Right lobe of liver (tissue), 6 donors: ENCODE results near the gene SPACA4. TPM values are rescaled to one million over a fixed set of nuclear protein-coding genes. Genes with fewer than 3 reads are reported as not detected.

Experiments
- ATAC-seq, 4 donors: fragments of 200-7000 bp; cut with Tn5 transposase; one replicate each; pipeline ENCODE4 v1.9.1; 2020; ENCODE audit warnings: mild to moderate bottlenecking in 4 of 4, moderate library complexity in 4 of 4
- DNase-seq, 3 donors: peaks; one replicate each; pipeline ENCODE4 v3.0.0-alpha.2; 2020
- H3K27ac ChIP-seq, 3 donors: fragments of 200-600 bp; one replicate each; pipeline ENCODE4 v1.8.0; 2022
- H3K27me3 ChIP-seq, 2 donors: fragments of 200-600 bp; one replicate each; pipeline ENCODE4 v1.8.0; 2022
- H3K36me3 ChIP-seq, 4 donors: fragments of 200-600 bp; sonication (generic) in 1 of 4; one replicate each; pipeline versions ENCODE4 v1.5.1 to v1.8.0; 2017 to 2022; ENCODE audit warnings: control low read depth in 1 of 4
- H3K4me1 ChIP-seq, 4 donors: fragments of 200-600 bp; sonication (generic) in 1 of 4; one replicate each; pipeline versions ENCODE4 v1.5.1 to v1.8.0; 2017 to 2022; ENCODE audit warnings: control low read depth in 1 of 4
- H3K4me3 ChIP-seq, 3 donors: fragments of 200-600 bp; one replicate each; pipeline ENCODE4 v1.8.0; 2022
- H3K9me3 ChIP-seq, 4 donors: fragments of 200-600 bp; sonication (generic) in 1 of 4; one replicate each; pipeline versions ENCODE4 v1.5.1 to v1.8.0; 2017 to 2022; ENCODE audit warnings: control low read depth in 1 of 4
- CTCF ChIP-seq, 4 donors: fragments of 200-600 bp in 3 of 4; fragments of 450-650 bp in 1 of 4; IDR thresholded peaks; one replicate each; pipeline versions ENCODE4 v1.5.1 to v1.8.0; 2016 to 2022; ENCODE audit warnings: antibody characterized with exemption in 4 of 4, mild to moderate bottlenecking in 2 of 4
- POLR2A ChIP-seq: fragments of 450-650 bp; IDR thresholded peaks from one replicate; pipeline ENCODE4 v1.6.1; 2017; ENCODE audit warnings: antibody characterized with exemption, mild to moderate bottlenecking
- WGBS: methylation state at CpG from one replicate; pipeline ENCODE4 v1.1.6; 2018; ENCODE audit warnings: low coverage, low lambda C conversion rate; ENCODE audit not compliant: insufficient coverage; ENCODE audit errors: missing lambda C conversion rate; 5-methylcytosine and 5-hydroxymethylcytosine counted together
- intact Hi-C, 2 donors: fragments of 100-400 bp; cut with DNase I; formaldehyde crosslinking; loops; one replicate each; pipeline versions ENCODE4 v1.11.2 to v1.14.1; 2022
- total RNA-seq, 6 experiments: library from RNA; depleted of rRNA in 2 of 6; stranded (reverse); fragments of >200 nt in 2 of 6; fragmentation: NEBNext Ultra II Directional in 3 of 6; extraction: Animal tissue kit (Norgen Biotek cat#: 25700) in 3 of 6; gene quantifications; one replicate each; pipeline versions ENCODE4 v1.1.0 to v1.2.4, GENCODE V29; 2016 to 2023
- donor health status: DM: no; HTN: yes; CAD: no.
- donor health status: DM: no; HTN: no; CAD: no.
- donor health status: DM: no; HTN: no; CAD: no.
- donor health status: DM: no; HTN: yes; CAD: no.
- donor health status: DM: no; HTN: yes; CAD: no.

The SPACA4 gene
- total RNA-seq, 6 experiments from 2014 or later: not detected

DNA sequence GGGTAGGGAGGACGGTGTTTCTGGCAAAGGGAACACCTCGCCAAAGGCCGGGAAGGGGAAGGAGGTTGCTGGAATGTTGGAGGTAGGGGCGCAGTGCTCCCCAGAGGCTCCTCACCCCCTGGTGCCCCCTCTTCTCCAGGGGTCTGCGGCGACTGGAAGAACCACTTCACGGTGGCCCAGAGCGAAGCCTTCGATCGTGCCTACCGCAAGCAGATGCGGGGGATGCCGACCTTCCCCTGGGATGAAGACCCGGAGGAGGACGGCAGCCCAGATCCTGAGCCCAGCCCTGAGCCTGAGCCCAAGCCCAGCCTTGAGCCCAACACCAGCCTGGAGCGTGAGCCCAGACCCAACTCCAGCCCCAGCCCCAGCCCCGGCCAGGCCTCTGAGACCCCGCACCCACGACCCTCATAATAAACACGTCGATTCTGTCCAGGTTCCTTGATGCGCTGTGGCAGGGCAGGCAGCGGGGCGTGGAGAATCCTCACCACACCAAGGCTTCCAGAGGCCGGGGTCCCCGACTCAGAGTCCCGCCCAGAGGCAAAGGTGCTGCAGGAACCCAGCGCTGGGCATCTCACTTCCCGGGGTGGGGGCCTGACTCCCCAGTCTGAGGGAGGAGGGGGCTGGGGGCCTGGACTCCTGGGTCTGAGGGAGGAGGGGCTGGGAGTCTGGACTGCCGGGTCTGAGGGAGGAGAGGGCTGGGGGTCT, 7.4 kb upstream of the SPACA4 start:
- Histone ChIP-seq H3K27ac (no peak overlapping the region), H3K27me3 (no peaks in the 10 kb centered on the region), H3K36me3 (no peaks in the 10 kb centered on the region), H3K4me1 (no peaks in the 10 kb centered on the region), H3K9me3 (no peaks in the 10 kb centered on the region), H3K4me3 (no peak overlapping the region)
- TF ChIP-seq POLR2A: no peak
- no peak for TF ChIP-seq CTCF (IDR thresholded peaks at IDR 0.05)
- 55% methylated on average over 4 of the region's 30 CpGs for WGBS
- ATAC-seq: no peak
- no peak for DNase-seq
- intact Hi-C loops: loop anchor here in 1 of 2 donors (10.0 kb wide), 1 partner anchor 104 kb away; no protein-coding TSS in a partner anchor

GRCh38 chr19:48600679-48601417, 5.7 kb upstream of the SPACA4 start:
- Histone ChIP-seq H3K36me3 (no peaks in the 10 kb centered on the region), H3K4me1 (no peaks in the 10 kb centered on the region), H3K27ac (no peak overlapping the region), H3K4me3 (no peak overlapping the region), H3K9me3 (no peaks in the 10 kb centered on the region), H3K27me3 (no peaks in the 10 kb centered on the region)
- no peak for ATAC-seq
- no peak for DNase-seq
- TF ChIP-seq CTCF (IDR thresholded peaks at IDR 0.05) (no peak), POLR2A (no peak)
- 73% methylated on average over 11 of the region's 21 CpGs for WGBS
- intact Hi-C loops: loop anchor here (10.0 kb wide), 2 partner anchors 96 to 286 kb away; no protein-coding TSS in a partner anchor

DNA sequence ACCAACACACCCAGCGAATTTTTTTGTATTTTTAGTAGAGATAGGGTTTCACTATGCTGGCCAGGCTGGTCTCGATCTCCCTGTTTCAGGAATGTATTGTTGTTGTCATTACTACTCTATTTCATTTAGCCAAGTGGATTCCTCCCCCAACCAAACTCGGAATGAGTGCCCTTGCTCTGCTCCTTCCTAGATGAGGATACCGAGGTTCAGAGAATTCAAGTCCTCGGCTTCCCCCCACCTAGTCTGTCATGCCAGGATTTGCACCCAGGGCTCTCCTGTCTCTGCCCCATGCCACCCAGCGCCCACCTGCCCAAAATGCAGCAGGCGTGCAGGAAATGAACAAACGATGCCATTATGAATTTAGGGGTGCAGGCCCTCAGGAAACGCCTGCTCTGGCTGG, 3.5 kb upstream of the SPACA4 start:
- H3K27ac ChIP-seq: no peak overlapping the region
- intact Hi-C loops: loop anchor here (10.0 kb wide), 2 partner anchors 98 to 288 kb away; no protein-coding TSS in a partner anchor
- no peak for ATAC-seq
- no peaks in the 10 kb centered on the region for H3K4me1 ChIP-seq
- no peak for TF ChIP-seq CTCF (IDR thresholded peaks at IDR 0.05)
- no peak for TF ChIP-seq POLR2A
- H3K9me3 ChIP-seq: no peaks in the 10 kb centered on the region
- 61% methylated on average over 4 of the region's 9 CpGs for WGBS
- H3K36me3 ChIP-seq: no peaks in the 10 kb centered on the region
- DNase-seq: no peak
- no peak overlapping the region for H3K4me3 ChIP-seq
- no peaks in the 10 kb centered on the region for H3K27me3 ChIP-seq

DNA sequence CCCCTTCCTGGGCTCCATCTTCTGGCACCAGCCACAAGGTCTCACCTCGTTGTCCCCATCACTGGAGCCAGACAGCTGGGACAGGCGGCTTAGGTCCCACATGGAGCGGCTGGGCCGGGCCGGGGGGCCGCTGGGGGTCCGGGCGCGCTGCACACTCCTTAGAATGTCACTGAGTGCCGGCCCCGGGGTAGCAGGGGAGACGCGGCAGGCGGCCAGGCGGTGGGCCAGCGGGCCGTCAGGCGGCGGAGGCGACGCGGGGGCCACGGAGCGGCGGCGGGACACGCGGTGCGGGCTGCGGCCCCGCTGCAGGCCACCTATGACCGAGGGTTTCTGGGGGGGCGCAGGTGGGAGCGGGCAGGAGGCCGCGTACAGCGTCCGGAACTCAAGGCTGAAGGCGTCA, 3.1 kb upstream of the SPACA4 start:
- Histone ChIP-seq H3K4me3 (no peak overlapping the region), H3K36me3 (no peaks in the 10 kb centered on the region), H3K4me1 (no peaks in the 10 kb centered on the region), H3K27me3 (no peaks in the 10 kb centered on the region), H3K9me3 (no peaks in the 10 kb centered on the region), H3K27ac (no peak overlapping the region)
- TF ChIP-seq CTCF (IDR thresholded peaks at IDR 0.05): no peak
- TF ChIP-seq POLR2A: no peak
- 91% methylated on average over 22 of the region's 39 CpGs for WGBS
- DNase-seq (no peak), ATAC-seq (no peak)
- intact Hi-C loops: loop anchor here (10.0 kb wide), 2 partner anchors 99 to 289 kb away; no protein-coding TSS in a partner anchor
